ENCODE measurements around the gene ST6GALNAC6.

Gene ST6GALNAC6

GRCh38 chr9:127899128-127899943, at the start of gene ST6GALNAC6:
Gene ST6GALNAC6 (minus strand): TSS chr9:127899603. CDS start chr9:127897981, 1,622 bp downstream.
- peak; percentile 20 for DNase-seq

- DNase-seq: no peak
Observed at GRCh38 chr9:127947841-127948710, 48.7 kb upstream of the ST6GALNAC6 start.

GRCh38 chr9:127946728-127947127, 47.3 kb upstream of the ST6GALNAC6 start:
- no peak for DNase-seq

- no peak for DNase-seq
Observed at GRCh38 chr9:127945942-127946341, 46.5 kb upstream of the ST6GALNAC6 start.

- DNase-seq: no peak
Observed at GRCh38 chr9:127945338-127945737, 45.9 kb upstream of the ST6GALNAC6 start.

GRCh38 chr9:127944586-127945218, 45.3 kb upstream of the ST6GALNAC6 start:
- no peak for DNase-seq

GRCh38 chr9:127943731-127944144, 44.3 kb upstream of the ST6GALNAC6 start:
- no peak for DNase-seq

- DNase-seq: no peak
Observed at GRCh38 chr9:127943011-127943662, 43.7 kb upstream of the ST6GALNAC6 start.

GRCh38 chr9:127942216-127943010, 43.0 kb upstream of the ST6GALNAC6 start:
- peak; percentile 29 for DNase-seq

- no peak for DNase-seq
Observed at GRCh38 chr9:127941961-127942215, 42.5 kb upstream of the ST6GALNAC6 start.

- DNase-seq: peak; percentile 59
Observed at GRCh38 chr9:127941062-127941960, 41.9 kb upstream of the ST6GALNAC6 start.

GRCh38 chr9:127940593-127940992, 41.2 kb upstream of the ST6GALNAC6 start:
- DNase-seq: no peak

- DNase-seq: no peak
Observed at GRCh38 chr9:127938298-127938690, 38.9 kb upstream of the ST6GALNAC6 start.

- DNase-seq: peak; percentile 72
Observed at GRCh38 chr9:127937388-127938297, 38.2 kb upstream of the ST6GALNAC6 start, which contains the start of gene DPM2. Gene DPM2 (minus strand): TSS chr9:127937854. CDS start chr9:127937820, 34 bp downstream.

GRCh38 chr9:127937056-127937387, 37.6 kb upstream of the ST6GALNAC6 start:
- no peak for DNase-seq

GRCh38 chr9:127936347-127936852, 37.0 kb upstream of the ST6GALNAC6 start:
- no peak for DNase-seq

GRCh38 chr9:127935765-127936221, 36.4 kb upstream of the ST6GALNAC6 start:
- DNase-seq: no peak

GRCh38 chr9:127934986-127935385, 35.6 kb upstream of the ST6GALNAC6 start:
- DNase-seq: no peak

- DNase-seq: no peak
Observed at GRCh38 chr9:127934248-127934647, 34.8 kb upstream of the ST6GALNAC6 start.

All from DMS79 (cell line).